Kidney epithelial cell (primary cell): ENCODE measurements around the gene ADSS1. TPM values are rescaled to one million over a fixed set of nuclear protein-coding genes. Genes with fewer than 3 reads are reported as not detected.

Experiments
- DNase-seq: peaks from one replicate; pipeline ENCODE4 v3.0.0-alpha.2; 2010; ENCODE audit warnings: low read depth
- H3K27me3 ChIP-seq: 2 replicates; pipeline ENCODE4 v1.6.0; 2011; ENCODE audit warnings: low read length; ENCODE audit not compliant: control insufficient read depth, insufficient read depth
- H3K36me3 ChIP-seq: 2 replicates; pipeline ENCODE4 v1.5.1; 2011; ENCODE audit warnings: low read length; ENCODE audit not compliant: control insufficient read depth, insufficient read depth
- H3K4me3 ChIP-seq: 2 replicates; pipeline ENCODE4 v1.5.1; 2011; ENCODE audit warnings: low read depth, mild to moderate bottlenecking, control low read depth, low read length
- total RNA-seq: library from RNA; depleted of rRNA; stranded (reverse); fragments of >200 nt; gene quantifications from 2 replicates; pipeline ENCODE4 v1.2.3, GENCODE V29; 2015
- TF ChIP-seq, protein P1 (sequence below): IDR thresholded peaks from 2 replicates; pipeline ENCODE4 v1.5.1; 2011; ENCODE audit warnings: mild to moderate bottlenecking, moderate library complexity, low read length, control low read depth, inconsistent platforms; ENCODE audit not compliant: insufficient read depth, poor library complexity, severe bottlenecking

ADSS1 gene
- total RNA-seq, 1 donor from 2014 or later = 10.3 TPM

- H3K27me3 ChIP-seq = no peaks in the 10 kb centered on the region
- TF ChIP-seq, protein P1, sequence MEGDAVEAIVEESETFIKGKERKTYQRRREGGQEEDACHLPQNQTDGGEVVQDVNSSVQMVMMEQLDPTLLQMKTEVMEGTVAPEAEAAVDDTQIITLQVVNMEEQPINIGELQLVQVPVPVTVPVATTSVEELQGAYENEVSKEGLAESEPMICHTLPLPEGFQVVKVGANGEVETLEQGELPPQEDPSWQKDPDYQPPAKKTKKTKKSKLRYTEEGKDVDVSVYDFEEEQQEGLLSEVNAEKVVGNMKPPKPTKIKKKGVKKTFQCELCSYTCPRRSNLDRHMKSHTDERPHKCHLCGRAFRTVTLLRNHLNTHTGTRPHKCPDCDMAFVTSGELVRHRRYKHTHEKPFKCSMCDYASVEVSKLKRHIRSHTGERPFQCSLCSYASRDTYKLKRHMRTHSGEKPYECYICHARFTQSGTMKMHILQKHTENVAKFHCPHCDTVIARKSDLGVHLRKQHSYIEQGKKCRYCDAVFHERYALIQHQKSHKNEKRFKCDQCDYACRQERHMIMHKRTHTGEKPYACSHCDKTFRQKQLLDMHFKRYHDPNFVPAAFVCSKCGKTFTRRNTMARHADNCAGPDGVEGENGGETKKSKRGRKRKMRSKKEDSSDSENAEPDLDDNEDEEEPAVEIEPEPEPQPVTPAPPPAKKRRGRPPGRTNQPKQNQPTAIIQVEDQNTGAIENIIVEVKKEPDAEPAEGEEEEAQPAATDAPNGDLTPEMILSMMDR = no peak
- H3K36me3 ChIP-seq = peaks cover 5% of the 10 kb centered on the region
Measured at GRCh38 chr14:104772707-104773504, 48.9 kb downstream of the ADSS1 start.

DNA sequence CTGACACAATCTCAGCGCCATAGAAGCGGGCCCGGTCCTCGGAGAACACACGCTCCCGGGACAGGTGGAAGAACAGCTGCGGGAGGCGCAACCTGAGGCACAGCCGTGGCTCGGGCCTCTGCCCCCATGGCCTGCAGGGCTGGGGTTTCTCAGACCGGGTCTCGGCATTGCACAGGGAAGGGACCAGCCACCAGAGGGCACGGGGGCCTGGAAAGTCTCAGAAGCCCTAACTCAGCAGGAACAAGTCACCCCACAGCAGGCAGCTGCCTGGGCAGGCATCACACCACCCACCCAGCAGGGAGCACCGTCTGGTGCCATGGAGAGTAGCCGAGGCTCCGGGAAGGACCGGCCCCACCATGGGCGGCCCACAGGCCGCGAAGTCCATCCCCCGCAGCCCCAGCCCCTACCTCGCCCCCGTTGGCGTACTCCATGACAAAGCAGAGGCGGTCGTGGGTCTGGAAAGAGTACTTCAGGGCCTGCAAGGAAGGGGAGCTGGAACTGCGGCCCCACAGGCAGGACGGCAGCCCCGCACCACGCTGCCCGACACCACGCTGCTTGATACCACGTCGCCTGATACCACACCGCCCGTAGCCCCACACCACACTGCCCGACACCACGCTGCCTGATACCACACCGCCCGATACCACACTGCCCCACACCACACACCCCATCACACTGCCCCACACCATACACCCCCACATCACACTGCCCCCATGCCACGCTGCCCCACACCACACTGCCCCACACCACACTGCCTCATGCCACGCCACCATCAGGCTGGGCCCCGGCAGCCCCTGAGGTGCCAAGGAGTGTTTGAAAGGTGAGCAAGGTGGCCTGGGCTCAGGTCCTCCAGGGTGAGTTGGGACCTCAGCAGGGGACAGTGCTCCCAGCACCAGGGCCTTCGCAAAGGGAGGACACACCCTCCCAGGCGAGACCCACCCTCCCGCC, 49.8 kb downstream of the ADSS1 start:
- H3K4me3 ChIP-seq = no peak overlapping the region
- no peaks in the 10 kb centered on the region for H3K27me3 ChIP-seq
- TF ChIP-seq, protein P1 = no peak
- DNase-seq = no peak
- peaks cover 5% of the 10 kb centered on the region for H3K36me3 ChIP-seq

More at GRCh38 chr14:104772707-104773504, 48.9 kb downstream of the ADSS1 start:
- no peak overlapping the region for H3K4me3 ChIP-seq
- DNase-seq = no peak

DNA sequence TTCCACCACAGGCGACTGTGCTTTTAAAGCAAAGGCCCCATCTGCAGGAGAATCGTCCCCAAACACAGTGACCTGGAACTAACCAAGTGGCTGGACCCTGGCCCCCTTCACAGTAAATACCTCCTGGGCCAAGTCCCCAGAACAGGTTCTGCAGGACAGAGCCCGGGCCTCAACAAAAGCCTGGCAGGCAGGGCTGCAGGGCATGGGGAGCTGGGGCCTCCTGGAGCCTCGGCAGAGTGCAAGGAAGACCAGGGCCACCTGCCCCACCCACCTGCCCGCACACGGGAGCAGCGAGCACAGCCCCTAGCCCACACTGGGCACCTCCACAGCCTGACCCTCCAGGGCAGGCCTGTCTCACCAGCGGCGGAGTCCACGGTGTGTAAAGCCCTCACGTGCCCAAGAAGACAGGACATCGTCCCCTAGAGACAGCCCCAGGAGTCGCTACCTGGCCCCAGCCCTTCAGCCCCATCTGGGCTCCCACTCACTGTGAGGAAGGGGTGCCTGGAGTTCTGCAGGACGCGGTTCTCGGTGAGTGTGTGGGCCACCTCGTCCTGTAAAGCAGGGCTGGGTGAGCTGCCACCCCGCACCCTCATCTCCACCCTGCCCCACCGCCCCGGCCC, 50.5 kb downstream of the ADSS1 start:
- Histone ChIP-seq H3K4me3 (no peak overlapping the region), H3K27me3 (no peaks in the 10 kb centered on the region), H3K36me3 (peaks cover 5% of the 10 kb centered on the region)
- TF ChIP-seq, protein P1 = no peak
- no peak for DNase-seq

DNA sequence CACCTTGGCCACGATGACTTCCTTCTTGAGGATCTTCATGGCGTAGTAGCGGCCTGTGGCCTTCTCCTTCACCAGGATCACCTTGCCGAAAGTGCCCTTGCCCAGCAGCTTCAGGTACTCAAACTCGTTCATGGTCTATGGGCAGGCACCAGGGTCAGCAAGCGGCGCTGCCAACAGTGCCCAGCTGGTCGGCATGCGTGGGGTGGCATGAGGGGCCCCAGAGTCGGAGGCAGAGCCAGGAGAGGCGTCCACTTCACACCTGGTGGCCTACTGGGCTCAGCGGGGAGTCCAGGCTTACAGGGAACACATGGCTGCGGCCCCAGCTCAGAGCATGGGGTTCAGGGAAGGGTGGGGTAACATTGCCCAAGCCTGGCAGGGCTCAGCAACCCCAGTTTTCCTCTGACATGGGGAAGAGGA, 51.1 kb downstream of the ADSS1 start:
- H3K4me3 ChIP-seq = no peak overlapping the region
- DNase-seq = no peak
- H3K27me3 ChIP-seq = no peaks in the 10 kb centered on the region
- TF ChIP-seq, protein P1 = no peak
- peaks cover 5% of the 10 kb centered on the region for H3K36me3 ChIP-seq

GRCh38 chr14:104776481-104776880, 52.5 kb downstream of the ADSS1 start:
- no peak for DNase-seq
- peaks cover 3% of the 10 kb centered on the region for H3K36me3 ChIP-seq
- no peaks in the 10 kb centered on the region for H3K27me3 ChIP-seq
- H3K4me3 ChIP-seq = no peak overlapping the region
- TF ChIP-seq, protein P1 = no peak
